K562 (cell line): ENCODE results near the gene BDNF. TPM values are rescaled to one million over a fixed set of nuclear protein-coding genes. Genes with fewer than 3 reads are reported as not detected.

Experiments
- ATAC-seq: fragments of 200-7000 bp; cut with Tn5 transposase; 3 replicates; pipeline ENCODE4 v1.9.1; 2020; ENCODE audit warnings: moderate library complexity
- BruUV-seq: library from RNA; stranded (reverse); fragments of 400-500 nt; replicated peaks from 2 replicates; lab custom pipeline; 2021; lab: Mats Ljungman, UMichigan
- CTCF ChIA-PET: fragments of 300-600 bp; formaldehyde crosslinking; extraction: SDS; loops from one replicate; lab custom pipeline; 2021; ENCODE audit warnings: low intra/inter-chr PET ratio; lab: Yijun Ruan, JAX
- POLR2A ChIA-PET: fragments of 300-600, 350-650 bp; sonication (Branson Sonifier 250); formaldehyde crosslinking; extraction: SDS; loops from one replicate; lab custom pipeline; 2021; ENCODE audit warnings: antibody characterized with exemption, inconsistent platforms; lab: Yijun Ruan, JAX
- DNase-seq, 4 experiments: peaks; one replicate each; pipeline versions ENCODE4 v3.0.0 to v3.0.0-alpha.2; 2011 to 2018; ENCODE audit warnings: low spot score in 3 of 4, mixed read lengths in 3 of 4; ENCODE audit errors: extremely low read depth in 1 of 4
- FAIRE-seq: peaks from 2 replicates; lab custom pipeline; 2011; peaks lifted over from hg19 to GRCh38; lab: Jason Lieb, UNC
- H2AFZ ChIP-seq: 2 replicates; pipeline ENCODE4 v1.6.0; 2011; ENCODE audit warnings: low read depth, low read length, control low read depth, inconsistent platforms
- H3K27ac ChIP-seq: fragments of 200-600 bp; 3 replicates; pipeline ENCODE4 v1.8.0; 2011; ENCODE audit warnings: low read depth, mild to moderate bottlenecking, control low read depth, inconsistent platforms, low read length, moderate library complexity, mixed read lengths; ENCODE audit errors: extremely low read depth
- H3K27me3 ChIP-seq, 2 experiments: fragments of 300-600 bp in 1 of 2; 2 replicates in 1 of 2; 3 replicates in 1 of 2; pipeline versions ENCODE4 v1.6.0 to v1.8.0; 2011; ENCODE audit warnings: inconsistent platforms in 2 of 2, low read length in 2 of 2, mild to moderate bottlenecking in 1 of 2, mixed read lengths in 1 of 2, moderate library complexity in 1 of 2; ENCODE audit not compliant: control insufficient read depth in 2 of 2, insufficient read depth in 2 of 2
- H3K36me3 ChIP-seq: fragments of 300-600 bp; 3 replicates; pipeline ENCODE4 v1.8.0; 2011; ENCODE audit warnings: mild to moderate bottlenecking, low read length, inconsistent platforms; ENCODE audit not compliant: control insufficient read depth, insufficient read depth
- H3K4me1 ChIP-seq, 2 experiments: fragments of 200-600 bp in 1 of 2; replicated peaks in 1 of 2; 2 replicates in 1 of 2; 3 replicates in 1 of 2; pipeline versions ENCODE4 v1.5.1 to v1.8.0; 2011; ENCODE audit warnings: inconsistent platforms in 2 of 2, low read length in 2 of 2, mild to moderate bottlenecking in 1 of 2, mixed read lengths in 1 of 2, moderate library complexity in 1 of 2; ENCODE audit not compliant: control insufficient read depth in 2 of 2, insufficient read depth in 2 of 2
- H3K4me2 ChIP-seq: 2 replicates; pipeline ENCODE4 v1.6.1; 2011; ENCODE audit warnings: low read length, control low read depth, inconsistent platforms, mixed read lengths; ENCODE audit not compliant: insufficient read depth
- H3K4me3 ChIP-seq: fragments of 200-600 bp; sonication (generic), shearing (Covaris generic); 2 replicates; pipeline ENCODE4 v1.5.1; 2016; ENCODE audit warnings: control low read depth, inconsistent platforms
- H3K79me2 ChIP-seq: fragments of 200-600 bp; 3 replicates; pipeline ENCODE4 v1.8.0; 2011; ENCODE audit warnings: low read length, inconsistent platforms; ENCODE audit not compliant: control insufficient read depth, insufficient read depth
- H3K9ac ChIP-seq, 2 experiments: 2 replicates each; pipeline versions ENCODE4 v1.6.0 to v1.6.1; 2011; ENCODE audit warnings: low read depth in 2 of 2, low read length in 2 of 2, control low read depth in 1 of 2, inconsistent platforms in 1 of 2, mild to moderate bottlenecking in 1 of 2, mixed read lengths in 1 of 2; ENCODE audit not compliant: insufficient read depth in 1 of 2
- H3K9me1 ChIP-seq: one replicate; pipeline ENCODE4 v1.6.0; 2011; ENCODE audit warnings: inconsistent platforms, mild to moderate bottlenecking, low read length, moderate library complexity; ENCODE audit not compliant: control insufficient read depth, insufficient read depth
- H3K9me3 ChIP-seq: replicated peaks from 2 replicates; pipeline ENCODE4 v1.5.1; 2011; ENCODE audit warnings: low read depth, low read length, inconsistent platforms; ENCODE audit not compliant: control insufficient read depth, insufficient read depth
- H4K20me1 ChIP-seq: replicated peaks from 2 replicates; pipeline ENCODE4 v1.6.1; 2011; ENCODE audit warnings: low read length, inconsistent platforms, mixed read lengths; ENCODE audit not compliant: control insufficient read depth, insufficient read depth
- C11orf30 ChIP-seq: fragments of 450-650 bp; IDR thresholded peaks from 2 replicates; pipeline ENCODE4 v1.6.1; 2016; ENCODE audit warnings: low read depth, mild to moderate bottlenecking
- DPF2 ChIP-seq: fragments of 450-650 bp; IDR thresholded peaks from 2 replicates; pipeline ENCODE4 v1.6.1; 2016
- KAT8 ChIP-seq: fragments of 450-650 bp; IDR thresholded peaks from 2 replicates; pipeline ENCODE4 v1.6.1; 2016; ENCODE audit warnings: low read depth, mild to moderate bottlenecking
- NR3C1 ChIP-seq: sonication (generic); formaldehyde crosslinking; IDR thresholded peaks from 2 replicates; pipeline ENCODE4 v1.8.1; 2022; ENCODE audit warnings: missing genetic modification reagents
- ZC3H4 ChIP-seq: sonication (generic); formaldehyde crosslinking; IDR thresholded peaks from 2 replicates; pipeline ENCODE4 v1.9.0; 2021; ENCODE audit warnings: missing genetic modification reagents, borderline replicate concordance
- ZFPM2 ChIP-seq: fragments of 250-450 bp; sonication (Bioruptor Pico); IDR thresholded peaks from 2 replicates; pipeline ENCODE4 v1.5.1; 2022; ENCODE audit warnings: mild to moderate bottlenecking
- WGBS: fragments of 100-300 bp; shearing (Covaris generic); methylation state at CpG from one replicate; pipeline ENCODE4 v1.1.6; 2016; ENCODE audit warnings: low coverage, mixed read lengths; ENCODE audit not compliant: insufficient coverage; ENCODE audit errors: missing lambda C conversion rate; 5-methylcytosine and 5-hydroxymethylcytosine counted together
- in situ Hi-C: fragments of 300-500 bp; cut with MboI; formaldehyde crosslinking; loops from 4 replicates; pipeline ENCODE4 v1.15.0; 2018; ENCODE audit warnings: inconsistent platforms, mixed read lengths
- intact Hi-C: fragments of 100-400 bp; cut with micrococcal nuclease; formaldehyde crosslinking; loops from 2 replicates; pipeline ENCODE4 v1.14.2; 2022
- polyA plus RNA-seq, 8 experiments: library from polyadenylated mRNA; depleted of rRNA in 4 of 8; stranded (reverse) in 5 of 8; unstranded in 3 of 8; fragments of >200 nt; fragmentation: Nextera tagmentation in 2 of 8; fragmentation: Illumina TruSeq in 1 of 8; extraction: Ambion mirVana in 2 of 8; extraction: Trizol in 1 of 8; gene quantifications; 2 replicates each; pipeline versions ENCODE4 v1.2.1 to v1.2.3, GENCODE V29; 2011 to 2014; ENCODE audit warnings: inconsistent platforms in 1 of 8, missing spikeins in 1 of 8
- total RNA-seq, 7 experiments: library from RNA; depleted of rRNA in 6 of 7; stranded (reverse); fragments of >200 nt in 6 of 7; fragmentation: Illumina TruSeq in 2 of 7; extraction: Trizol in 2 of 7; gene quantifications; 2 replicates each; pipeline versions ENCODE4 v1.2.1 to v1.2.3, GENCODE V29; 2011 to 2021; ENCODE audit warnings: low replicate concordance in 1 of 7

Gene BDNF
- total and polyA plus RNA-seq, 9 of the 15 experiments (the other 6 are each of a cell fraction or from before 2014, with no cell fraction given) = 0.04 TPM; not detected in 8

- Histone ChIP-seq H3K27me3 (no peaks in the 10 kb centered on the region), H3K36me3 (no peaks in the 10 kb centered on the region), H3K4me1 (peaks cover 0 to 3% of the 10 kb centered on the region in 2 experiments; a peak in 1 of 5 replicates), H3K9me1 (no peaks in the 10 kb centered on the region), H4K20me1 (no peaks in the 10 kb centered on the region), H3K4me2 (no peak overlapping the region), H3K79me2 (no peaks in the 10 kb centered on the region), H2AFZ (no peak overlapping the region), H3K9me3 (no peaks in the 10 kb centered on the region), H3K9ac (no peak overlapping the region), H3K4me3 (no peak overlapping the region), H3K27ac (no peak overlapping the region)
- POLR2A ChIA-PET = interaction anchor here (0.7 kb wide), 1 partner anchor 810 kb away, joined by 3 read pairs; no protein-coding TSS in a partner anchor
- CTCF ChIA-PET = no interaction called here
- in situ Hi-C loops (no loop called here), intact Hi-C loops (no loop called here)
- ATAC-seq = no peak
- no peak for DNase-seq
- WGBS = 3% methylated on average over 37 of the region's 37 CpGs
- BruUV-seq = no TSS peak
- no peak for FAIRE-seq
- TF ChIP-seq KAT8 = no peak
- no peak for TF ChIP-seq C11orf30
- TF ChIP-seq NR3C1 (CRISPR knock-in tag) = no peak
- TF ChIP-seq DPF2 = no peak
- TF ChIP-seq ZC3H4 = no peak
- TF ChIP-seq ZFPM2 (CRISPR knock-in tag) = no peak
Observed at GRCh38 chr11:27721264-27722116, 21.2 kb upstream of the BDNF start.
